Articular chondrocyte of knee joint (primary cell): Measurements from ENCODE around the gene KPNA4. TPM values are rescaled to one million over a fixed set of nuclear protein-coding genes. Genes with fewer than 3 reads are reported as not detected.

Experiments
- small RNA-seq: library from RNA; depleted of rRNA; stranded (forward); fragments of <200 nt; gene quantifications from one replicate; pipeline ENCODE3, GENCODE V24; 2012
- total RNA-seq: library from RNA; depleted of rRNA; stranded (reverse); fragments of >200 nt; gene quantifications from 2 replicates; pipeline ENCODE4 v1.2.3, GENCODE V29; 2012

KPNA4 gene
- total RNA-seq: 42.5 and 44.4 TPM in 2 replicates

GRCh38 chr3:160565442-160566403 is at the start of gene KPNA4:
KPNA4 (minus strand) TSS chr3:160565571; CDS start chr3:160565282, 289 bp downstream.

GRCh38 chr3:160449636-160450598 is 115.5 kb downstream of the KPNA4 start, which contains the start of gene TRIM59:
TRIM59 (minus strand) TSS chr3:160449786; CDS start chr3:160439183, 10,603 bp downstream.

Small RNA genes lying within 50 kb of the gene (small RNA-seq; reads per million reads assigned to genes)
- gene RNU7-136P: not detected

Other genes with a start within 250 kb of the KPNA4 start
- 93.7 and 116 TPM in 2 replicates for gene IFT80, start 166.3 kb downstream of the KPNA4 start, total RNA-seq
- gene SMC4, start 165.9 kb downstream of the KPNA4 start, total RNA-seq: 85.3 and 93.5 TPM in 2 replicates
- gene TRIM59, start 115.8 kb downstream of the KPNA4 start, total RNA-seq: 42.9 and 52.5 TPM in 2 replicates
- 0.11 TPM in 1 of 2 replicates, not detected in the other for gene ARL14, start 111.6 kb upstream of the KPNA4 start, total RNA-seq
- 10.3 and 10.6 TPM in 2 replicates for gene PPM1L, start 190.7 kb upstream of the KPNA4 start, total RNA-seq